HepG2 (cell line): ENCODE data around the gene C19orf73. TPM values are rescaled to one million over a fixed set of nuclear protein-coding genes. Genes with fewer than 3 reads are reported as not detected.

Experiments
- FOXA3 ChIP-seq: IDR thresholded peaks from 2 replicates; pipeline ENCODE4 v1.6.1; 2016; ENCODE audit warnings: missing genetic modification reagents, missing compliant biosample characterization
- FOXP4 ChIP-seq: sonication (generic); formaldehyde crosslinking; IDR thresholded peaks from 2 replicates; pipeline ENCODE4 v1.4.0; 2020; ENCODE audit warnings: missing genetic modification reagents
- GABPB1 ChIP-seq: IDR thresholded peaks from 2 replicates; pipeline ENCODE4 v1.6.1; 2016; ENCODE audit warnings: mild to moderate bottlenecking, missing genetic modification reagents, moderate library complexity, missing compliant biosample characterization
- GMEB2 ChIP-seq: IDR thresholded peaks from 2 replicates; pipeline ENCODE4 v1.6.1; 2016; ENCODE audit warnings: missing biosample characterization, missing genetic modification reagents, low read depth
- HNRNPK ChIP-seq: fragments of 200-400 bp; formaldehyde crosslinking; IDR thresholded peaks from 2 replicates; pipeline ENCODE4 v1.6.1; 2018; ENCODE audit warnings: low read length, low read depth, moderate library complexity, mild to moderate bottlenecking; ENCODE audit not compliant: poor library complexity, severe bottlenecking
- HOXA3 ChIP-seq: sonication (generic); formaldehyde crosslinking; IDR thresholded peaks from 2 replicates; pipeline ENCODE4 v1.5.0; 2020; ENCODE audit warnings: missing genetic modification reagents
- MAFG ChIP-seq: sonication (generic); formaldehyde crosslinking; IDR thresholded peaks from 2 replicates; pipeline ENCODE4 v1.5.1; 2020; ENCODE audit warnings: mild to moderate bottlenecking, missing genetic modification reagents
- RARA ChIP-seq: IDR thresholded peaks from 2 replicates; pipeline ENCODE4 v1.6.1; 2016; ENCODE audit warnings: missing genetic modification reagents, missing compliant biosample characterization
- RXRA ChIP-seq: sonication (generic); formaldehyde crosslinking; IDR thresholded peaks from 2 replicates; pipeline ENCODE4 v1.5.1; 2020; ENCODE audit warnings: missing genetic modification reagents
- SMARCE1 ChIP-seq: fragments of 450-650 bp; IDR thresholded peaks from 2 replicates; pipeline ENCODE4 v1.6.1; 2017; ENCODE audit warnings: borderline replicate concordance
- SMYD3 ChIP-seq: sonication (generic); formaldehyde crosslinking; IDR thresholded peaks from 2 replicates; pipeline ENCODE4 v1.8.1; 2023; ENCODE audit warnings: mild to moderate bottlenecking, missing genetic modification reagents
- UBTF ChIP-seq: sonication (generic); formaldehyde crosslinking; IDR thresholded peaks from 2 replicates; pipeline ENCODE4 v1.4.0; 2020; ENCODE audit warnings: mild to moderate bottlenecking, missing genetic modification reagents
- ZNF331 ChIP-seq: sonication (generic); formaldehyde crosslinking; IDR thresholded peaks from 2 replicates; pipeline ENCODE4 v1.4.0; 2020; ENCODE audit warnings: missing genetic modification reagents
- ZNF614 ChIP-seq: IDR thresholded peaks from 2 replicates; pipeline ENCODE4 v1.6.1; 2018; ENCODE audit warnings: missing biosample characterization, missing genetic modification reagents, inconsistent platforms, borderline replicate concordance
- ZNF652 ChIP-seq: IDR thresholded peaks from 2 replicates; pipeline ENCODE4 v1.6.1; 2016; ENCODE audit warnings: low read depth, borderline replicate concordance
- ZNF83 ChIP-seq: sonication (generic); formaldehyde crosslinking; IDR thresholded peaks from 2 replicates; pipeline ENCODE4 v1.4.0; 2020; ENCODE audit warnings: missing genetic modification reagents, mild to moderate bottlenecking, borderline replicate concordance
- ZSCAN25 ChIP-seq: sonication (generic); formaldehyde crosslinking; IDR thresholded peaks from 2 replicates; pipeline ENCODE4 v1.8.0; 2022; ENCODE audit warnings: mild to moderate bottlenecking, missing genetic modification reagents
- polyA plus RNA-seq, 8 experiments: library from polyadenylated mRNA; depleted of rRNA in 3 of 8; stranded (reverse) in 7 of 8; unstranded in 1 of 8; fragments of >200 nt; fragmentation: Illumina TruSeq in 4 of 8; extraction: Trizol in 4 of 8; gene quantifications; 2 replicates each; pipeline versions ENCODE4 v1.2.1 to v1.2.3, GENCODE V29; 2011 to 2016; ENCODE audit warnings: low read depth in 4 of 8, missing spikeins in 1 of 8, mixed read lengths in 1 of 8; ENCODE audit not compliant: insufficient read depth in 1 of 8
- total RNA-seq, 5 experiments: library from RNA; depleted of rRNA; stranded (reverse); fragments of >200 nt; fragmentation: Illumina TruSeq; extraction: Trizol; gene quantifications; 2 replicates each; pipeline ENCODE4 v1.2.3, GENCODE V29; 2016; ENCODE audit warnings: low read depth in 1 of 5
- TF ChIP-seq, protein P1 (sequence below): sonication (generic); formaldehyde crosslinking; IDR thresholded peaks from 2 replicates; pipeline ENCODE4 v1.5.1; 2020; ENCODE audit warnings: mild to moderate bottlenecking, missing genetic modification reagents, moderate library complexity
- TF ChIP-seq, protein P2 (sequence below): sonication (generic); formaldehyde crosslinking; IDR thresholded peaks from 2 replicates; pipeline ENCODE4 v1.4.0; 2020; ENCODE audit warnings: mild to moderate bottlenecking, missing genetic modification reagents

Gene C19orf73
- total and polyA plus RNA-seq, 2 of the 13 experiments (the other 11 are each of a cell fraction or from before 2014, with no cell fraction given): 1.4 to 1.5 TPM

- TF ChIP-seq, protein P1, sequence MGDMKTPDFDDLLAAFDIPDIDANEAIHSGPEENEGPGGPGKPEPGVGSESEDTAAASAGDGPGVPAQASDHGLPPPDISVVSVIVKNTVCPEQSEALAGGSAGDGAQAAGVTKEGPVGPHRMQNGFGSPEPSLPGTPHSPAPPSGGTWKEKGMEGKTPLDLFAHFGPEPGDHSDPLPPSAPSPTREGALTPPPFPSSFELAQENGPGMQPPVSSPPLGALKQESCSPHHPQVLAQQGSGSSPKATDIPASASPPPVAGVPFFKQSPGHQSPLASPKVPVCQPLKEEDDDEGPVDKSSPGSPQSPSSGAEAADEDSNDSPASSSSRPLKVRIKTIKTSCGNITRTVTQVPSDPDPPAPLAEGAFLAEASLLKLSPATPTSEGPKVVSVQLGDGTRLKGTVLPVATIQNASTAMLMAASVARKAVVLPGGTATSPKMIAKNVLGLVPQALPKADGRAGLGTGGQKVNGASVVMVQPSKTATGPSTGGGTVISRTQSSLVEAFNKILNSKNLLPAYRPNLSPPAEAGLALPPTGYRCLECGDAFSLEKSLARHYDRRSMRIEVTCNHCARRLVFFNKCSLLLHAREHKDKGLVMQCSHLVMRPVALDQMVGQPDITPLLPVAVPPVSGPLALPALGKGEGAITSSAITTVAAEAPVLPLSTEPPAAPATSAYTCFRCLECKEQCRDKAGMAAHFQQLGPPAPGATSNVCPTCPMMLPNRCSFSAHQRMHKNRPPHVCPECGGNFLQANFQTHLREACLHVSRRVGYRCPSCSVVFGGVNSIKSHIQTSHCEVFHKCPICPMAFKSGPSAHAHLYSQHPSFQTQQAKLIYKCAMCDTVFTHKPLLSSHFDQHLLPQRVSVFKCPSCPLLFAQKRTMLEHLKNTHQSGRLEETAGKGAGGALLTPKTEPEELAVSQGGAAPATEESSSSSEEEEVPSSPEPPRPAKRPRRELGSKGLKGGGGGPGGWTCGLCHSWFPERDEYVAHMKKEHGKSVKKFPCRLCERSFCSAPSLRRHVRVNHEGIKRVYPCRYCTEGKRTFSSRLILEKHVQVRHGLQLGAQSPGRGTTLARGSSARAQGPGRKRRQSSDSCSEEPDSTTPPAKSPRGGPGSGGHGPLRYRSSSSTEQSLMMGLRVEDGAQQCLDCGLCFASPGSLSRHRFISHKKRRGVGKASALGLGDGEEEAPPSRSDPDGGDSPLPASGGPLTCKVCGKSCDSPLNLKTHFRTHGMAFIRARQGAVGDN: peak; percentile 76
- TF ChIP-seq SMARCE1 (no peak), GABPB1 (CRISPR knock-in tag) (peak; percentile 81), ZNF652 (CRISPR knock-in tag) (no peak), RXRA (CRISPR knock-in tag) (0 out of 2 replicates have a peak, but pooled peaks have one; percentile 46), HNRNPK (no peak), ZNF331 (peak; percentile 92), ZSCAN25 (CRISPR knock-in tag) (peak; percentile 38; the same call in 1 of the 2 replicates), HOXA3 (CRISPR knock-in tag) (0 out of 2 replicates have a peak, but pooled peaks have one; percentile 52), SMYD3 (CRISPR knock-in tag) (no peak), MAFG (CRISPR knock-in tag) (no peak), FOXA3 (peak; percentile 29; the same call in 1 of the 2 replicates), GMEB2 (CRISPR knock-in tag) (no peak), ZNF614 (CRISPR knock-in tag) (no peak), ZNF83 (no peak), UBTF (no peak), RARA (peak; percentile 62), FOXP4 (CRISPR knock-in tag) (peak; percentile 21; the same call in 1 of the 2 replicates)
- TF ChIP-seq, protein P2, sequence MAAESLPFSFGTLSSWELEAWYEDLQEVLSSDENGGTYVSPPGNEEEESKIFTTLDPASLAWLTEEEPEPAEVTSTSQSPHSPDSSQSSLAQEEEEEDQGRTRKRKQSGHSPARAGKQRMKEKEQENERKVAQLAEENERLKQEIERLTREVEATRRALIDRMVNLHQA (CRISPR knock-in tag): no peak
These were observed 36.3 kb upstream of the C19orf73 start, which contains the start of gene HRC (continued) for GRCh38 chr19:49155005-49155819.
